GM21515 (cell line): ENCODE data around the gene SLC35F5.
"Not testable (repeated sequence)": the region's sequence is repeated elsewhere in the genome, so short reads cannot be mapped to it uniquely, and the experiment has no call there.

Experiments
- ATAC-seq: cut with Tn5 transposase; IDR thresholded peaks from one replicate; pipeline ENCODE4 v1.9.1; 2021; ENCODE audit not compliant: unreplicated experiment

SLC35F5 gene

DNA sequence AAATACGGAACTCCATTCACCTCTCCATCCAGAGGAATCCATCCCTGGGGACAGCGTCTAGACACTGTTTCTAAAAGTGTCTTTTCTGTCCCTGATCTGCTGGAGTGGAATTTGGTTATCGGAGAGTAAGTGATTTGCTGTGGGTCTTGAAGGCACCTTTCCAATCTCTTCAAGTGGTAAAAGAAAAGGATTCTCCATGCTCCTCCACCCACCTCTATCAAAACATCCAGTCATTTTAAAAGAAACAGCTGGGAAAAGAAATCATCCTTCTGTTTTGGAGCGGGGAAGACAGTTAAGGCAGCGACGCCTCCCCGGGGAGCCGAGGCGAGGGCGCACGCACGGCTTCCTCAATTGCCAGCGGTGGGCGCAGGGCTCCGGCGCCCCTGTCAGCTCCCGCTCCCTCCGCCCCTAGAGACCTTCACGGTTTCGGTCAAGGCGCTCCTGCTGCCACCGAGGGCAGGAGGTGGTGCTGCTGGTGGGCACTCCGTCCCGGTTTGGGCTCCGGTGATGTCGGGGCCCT is 547 bp downstream of the SLC35F5 start:
- ATAC-seq, result peak; percentile 40

DNA sequence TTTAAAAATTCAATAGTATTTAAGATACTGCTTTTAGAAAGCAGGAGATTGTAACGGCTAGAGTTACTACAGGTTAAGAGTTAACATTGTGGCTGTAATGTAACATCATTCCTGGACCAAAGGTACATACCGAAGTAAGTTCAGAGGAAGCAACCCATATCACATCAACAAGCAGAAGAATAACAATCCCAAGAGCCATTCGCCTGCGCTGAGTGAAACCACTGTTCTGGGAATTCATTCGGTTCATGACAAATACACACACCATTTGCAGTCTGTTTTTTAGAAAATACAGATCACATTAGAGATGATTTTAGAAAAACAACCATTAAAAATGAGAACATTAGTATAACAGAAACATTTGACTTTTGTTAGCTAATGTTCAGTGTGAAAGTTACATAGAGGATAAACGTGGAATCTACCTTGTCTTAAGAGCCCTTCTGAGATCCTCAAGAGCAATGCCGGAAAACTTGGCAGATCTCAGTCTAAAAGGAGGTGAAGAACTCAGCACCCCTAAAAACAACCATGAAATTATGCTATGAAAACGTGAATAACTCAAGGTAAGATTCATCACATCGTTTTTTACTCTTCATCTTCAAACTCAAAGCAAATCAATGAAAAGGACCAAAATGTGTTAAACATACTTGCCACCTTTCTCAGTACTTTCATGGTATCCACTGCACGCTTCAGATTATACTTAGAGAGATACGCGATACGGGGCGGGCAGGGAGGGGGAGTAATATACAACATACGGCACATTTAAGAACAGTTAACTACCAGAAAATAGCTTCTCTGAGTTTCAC is 1.2 kb downstream of the SLC35F5 start:
- ATAC-seq, result no peak

DNA sequence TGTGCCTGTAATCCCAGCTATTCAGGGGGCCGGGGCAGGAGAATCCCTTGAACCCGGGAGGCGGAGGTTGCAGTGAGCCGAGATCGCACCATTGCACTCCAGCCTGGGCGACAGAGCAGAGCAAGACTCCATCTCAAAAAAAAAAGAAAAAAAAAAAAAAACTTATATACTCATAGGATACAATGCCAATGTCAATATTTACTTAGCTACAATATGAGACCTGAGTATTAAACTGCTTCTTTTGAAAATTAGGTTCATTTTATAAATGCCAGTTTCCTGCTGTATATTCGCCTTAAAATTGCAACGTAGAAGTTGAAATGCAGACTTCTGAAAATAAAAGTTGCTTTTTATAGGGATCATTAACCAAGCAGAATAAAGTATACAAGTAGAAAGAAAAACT is 2.3 kb downstream of the SLC35F5 start:
- no peak for ATAC-seq

DNA sequence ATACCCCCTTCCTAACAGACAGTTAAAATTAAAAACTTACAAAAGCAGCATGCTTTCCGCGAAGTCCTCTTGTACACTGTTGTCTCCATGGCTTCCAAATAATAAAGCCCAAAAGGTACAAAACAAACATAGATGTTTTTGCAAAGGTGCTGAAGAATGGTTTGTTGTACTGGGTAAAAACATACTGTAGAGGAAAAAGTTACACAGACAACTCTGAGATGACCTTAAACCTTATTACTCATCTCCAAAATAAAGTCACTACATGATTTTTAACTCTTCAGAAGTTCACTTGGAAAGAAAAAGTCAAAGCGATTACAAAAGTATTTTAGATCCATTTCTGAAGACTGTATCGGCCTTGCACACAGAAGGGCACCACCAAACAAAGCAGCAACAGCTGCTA is 6.1 kb downstream of the SLC35F5 start:
- ATAC-seq, result no peak

DNA sequence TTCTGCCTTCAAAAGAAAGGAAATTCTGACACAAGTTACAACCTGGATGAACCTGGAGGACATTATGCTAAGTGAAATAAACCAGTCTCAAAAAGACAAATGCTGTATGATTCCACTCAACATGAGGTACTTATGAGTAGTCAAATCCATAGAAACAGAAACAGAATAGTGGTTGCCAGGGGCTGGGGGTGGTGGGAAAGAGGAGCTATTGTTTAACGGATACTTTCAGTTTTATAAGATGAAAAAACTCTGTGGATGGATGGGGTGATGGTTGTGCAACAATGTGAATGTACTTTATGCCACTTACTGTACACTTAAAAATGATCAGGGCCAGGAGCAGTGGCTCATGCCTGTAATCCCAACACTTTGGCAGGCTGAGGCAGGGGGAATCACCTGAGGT is 15.4 kb downstream of the SLC35F5 start:
- ATAC-seq, result no peak

DNA sequence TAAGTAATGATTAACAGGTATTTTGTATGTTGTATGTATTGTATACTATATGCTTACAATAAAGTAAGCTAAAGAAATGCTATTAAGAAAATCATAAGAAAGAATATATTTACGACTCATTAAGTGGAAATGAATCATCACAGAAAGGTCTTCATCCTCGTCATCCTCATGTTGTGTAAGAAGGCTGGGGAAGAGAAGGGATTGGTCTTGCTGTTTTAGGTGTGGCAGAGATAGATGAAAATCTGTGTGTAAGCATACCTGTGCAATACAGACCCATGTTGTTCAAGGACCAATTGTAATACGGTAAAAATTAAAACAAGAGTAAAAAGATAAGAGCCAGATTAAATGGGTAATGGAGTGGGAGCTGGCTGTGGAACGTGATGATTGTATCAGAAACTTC is 16.6 kb downstream of the SLC35F5 start:
- no peak for ATAC-seq

DNA sequence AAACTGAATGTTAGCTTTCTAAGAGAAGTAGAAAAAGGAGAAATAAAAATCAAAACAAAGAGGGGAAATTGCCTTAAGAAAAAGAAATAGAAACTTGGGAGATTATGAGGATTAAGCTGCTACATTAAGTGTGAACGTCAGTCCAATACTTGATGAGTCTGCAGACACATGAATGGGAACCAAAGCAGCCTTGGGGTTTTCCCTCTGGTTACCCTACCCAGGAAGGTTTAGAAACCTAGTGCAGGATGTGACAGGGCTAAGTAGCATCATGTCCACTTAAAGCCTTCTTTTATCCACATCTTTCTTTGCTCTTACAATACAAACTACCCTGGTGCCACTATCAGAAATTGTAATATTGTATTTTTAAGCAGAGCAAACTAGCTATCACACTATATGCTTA is 22.3 kb downstream of the SLC35F5 start:
- ATAC-seq, result peak; percentile 69

DNA sequence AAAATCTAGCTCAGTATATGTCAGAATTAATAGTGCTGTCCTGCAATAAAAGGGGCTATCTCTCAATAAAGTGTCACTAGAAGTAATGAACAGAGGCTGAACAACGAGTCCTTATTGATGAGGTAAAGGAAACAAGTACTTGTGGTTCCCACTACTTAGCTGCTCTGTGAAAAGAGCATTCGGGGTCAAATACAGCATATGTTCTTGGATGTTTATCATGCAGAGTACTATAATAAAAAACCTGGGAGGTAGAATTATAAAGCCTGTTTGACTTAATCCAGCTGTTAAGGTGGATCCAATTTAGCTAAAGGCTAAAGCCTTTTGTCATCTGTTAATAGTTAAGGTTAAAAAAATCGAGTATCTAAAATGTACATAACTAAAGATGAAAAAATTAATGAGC is 32.4 kb downstream of the SLC35F5 start:
- no peak for ATAC-seq

DNA sequence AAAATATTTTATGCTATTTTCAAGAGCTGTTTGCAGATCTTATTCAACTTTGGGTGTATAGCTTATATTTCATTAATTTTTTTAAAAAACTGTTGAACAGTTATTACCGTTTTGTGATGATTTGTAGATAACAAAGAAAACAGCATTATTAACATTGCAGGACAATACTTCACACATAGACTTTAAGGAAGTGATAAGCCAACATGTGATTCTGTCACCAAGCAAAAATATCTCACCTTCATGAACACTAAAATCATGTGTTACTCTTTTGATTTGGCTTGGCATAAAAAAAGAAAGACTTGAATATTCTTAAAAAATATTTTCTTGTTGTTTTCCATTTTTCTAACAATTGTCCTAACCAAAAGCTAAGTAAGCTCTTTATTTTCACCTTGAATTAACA is 33.0 kb downstream of the SLC35F5 start:
- no peak for ATAC-seq

DNA sequence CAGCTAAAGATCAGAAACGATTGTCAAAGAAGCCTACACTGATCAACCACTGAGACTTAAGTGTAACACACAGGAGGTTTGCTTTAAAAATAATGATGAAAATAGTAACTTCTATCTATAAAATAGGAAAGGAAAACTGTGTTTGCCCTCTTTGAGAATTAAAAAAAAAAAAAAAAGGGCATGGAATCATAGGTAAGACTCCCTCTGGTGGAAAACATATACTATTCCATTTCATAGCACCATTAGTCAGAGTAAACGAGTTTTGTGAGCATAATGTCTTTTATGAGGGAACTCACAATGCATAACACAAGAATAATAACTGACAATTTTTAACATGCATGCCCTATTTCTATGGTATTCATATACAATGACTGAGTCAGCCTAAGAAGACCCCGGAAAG is 36.3 kb downstream of the SLC35F5 start:
- ATAC-seq, result no peak

DNA sequence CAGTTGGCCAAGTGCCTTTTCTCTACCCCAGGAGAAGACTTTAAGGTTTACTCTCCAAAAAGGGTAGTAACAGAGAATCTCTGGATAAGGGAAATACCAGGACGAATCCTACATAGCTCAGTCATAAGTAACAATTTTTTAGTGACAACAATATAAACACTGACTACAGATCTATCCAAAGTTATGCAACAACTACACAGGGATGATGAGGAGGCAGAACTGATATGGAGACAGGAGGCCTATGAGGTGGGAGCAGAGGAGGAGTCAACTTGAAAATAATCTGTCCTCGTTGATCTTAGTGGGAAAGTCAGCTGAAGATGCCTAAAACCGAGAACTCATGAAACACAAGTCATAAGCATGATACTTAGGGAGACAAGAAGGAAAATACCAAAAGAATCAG is 40.2 kb downstream of the SLC35F5 start:
- no peak for ATAC-seq

DNA sequence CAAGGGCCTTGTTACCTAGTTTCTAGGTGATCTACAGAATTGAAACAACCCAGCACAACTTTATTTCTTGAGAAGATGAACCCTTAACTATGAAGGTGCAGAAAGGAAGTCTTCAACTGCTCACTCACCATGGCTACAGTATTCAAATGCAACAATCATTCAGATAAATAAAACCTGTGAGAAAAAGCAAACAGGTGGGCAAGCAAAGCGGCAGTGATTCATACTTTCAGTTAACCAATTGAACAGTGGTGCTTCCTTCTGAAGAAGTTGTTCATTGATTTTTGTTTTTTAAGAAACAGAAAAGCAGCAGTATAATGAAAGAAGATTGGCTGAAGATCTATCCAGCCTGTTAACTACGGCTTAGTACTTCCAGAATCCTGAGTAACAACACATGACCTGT is 43.5 kb downstream of the SLC35F5 start:
- ATAC-seq, result no peak

DNA sequence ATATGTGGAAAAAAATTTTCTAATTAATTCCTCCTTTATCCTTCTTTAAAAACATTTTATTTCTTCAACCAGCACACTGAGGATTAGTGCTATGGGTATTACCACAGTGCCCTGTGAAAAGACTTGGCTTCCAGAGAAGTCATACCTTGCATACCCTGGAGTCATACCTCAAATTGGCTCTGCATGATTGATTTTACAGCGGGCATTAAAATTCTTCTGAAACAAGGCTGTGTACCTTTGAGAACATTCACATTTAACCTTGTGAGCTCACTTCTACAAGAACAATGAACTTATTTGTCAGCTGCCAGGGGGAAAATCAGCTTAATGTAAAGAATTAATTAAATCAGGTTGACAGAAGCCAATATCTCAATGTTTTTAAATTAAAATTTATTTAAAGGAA is 44.6 kb downstream of the SLC35F5 start:
- ATAC-seq, result no peak

DNA sequence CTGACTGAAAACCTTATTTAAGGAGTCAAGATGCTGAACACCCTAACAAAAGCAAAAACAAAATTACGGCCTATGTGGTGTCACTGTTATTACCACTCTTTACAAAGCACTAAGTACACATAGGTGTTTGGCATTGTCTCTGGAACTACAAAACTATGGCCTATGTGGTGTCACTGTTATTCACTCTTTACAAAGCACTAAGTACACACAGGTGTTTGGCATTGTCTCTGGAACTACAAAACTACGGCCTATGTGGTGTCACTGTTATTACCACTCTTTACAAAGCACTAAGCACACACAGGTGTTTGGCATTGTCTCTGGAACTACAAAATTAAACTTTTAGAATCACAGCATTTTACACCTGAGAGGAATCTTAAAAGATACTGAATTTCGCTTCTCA is 47.4 kb downstream of the SLC35F5 start:
- ATAC-seq, result no peak

DNA sequence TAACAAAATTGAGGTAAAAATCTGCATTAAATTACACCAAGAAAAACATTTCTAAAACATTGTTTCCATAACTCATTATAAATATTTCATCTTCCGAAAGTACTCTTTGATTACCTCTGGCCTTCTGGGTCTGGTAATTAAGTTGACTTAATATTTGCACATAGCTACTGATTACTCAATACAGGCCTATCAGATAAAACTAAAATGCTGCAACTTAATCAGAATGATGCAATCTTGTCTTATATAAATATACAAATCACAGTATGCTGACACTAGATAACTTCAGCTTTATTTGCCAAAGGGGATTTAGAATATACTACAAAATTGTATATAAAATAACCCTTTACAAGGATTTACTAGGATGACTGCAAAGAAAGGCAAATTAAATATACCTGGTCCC is 49.3 kb downstream of the SLC35F5 start:
- no peak for ATAC-seq

DNA sequence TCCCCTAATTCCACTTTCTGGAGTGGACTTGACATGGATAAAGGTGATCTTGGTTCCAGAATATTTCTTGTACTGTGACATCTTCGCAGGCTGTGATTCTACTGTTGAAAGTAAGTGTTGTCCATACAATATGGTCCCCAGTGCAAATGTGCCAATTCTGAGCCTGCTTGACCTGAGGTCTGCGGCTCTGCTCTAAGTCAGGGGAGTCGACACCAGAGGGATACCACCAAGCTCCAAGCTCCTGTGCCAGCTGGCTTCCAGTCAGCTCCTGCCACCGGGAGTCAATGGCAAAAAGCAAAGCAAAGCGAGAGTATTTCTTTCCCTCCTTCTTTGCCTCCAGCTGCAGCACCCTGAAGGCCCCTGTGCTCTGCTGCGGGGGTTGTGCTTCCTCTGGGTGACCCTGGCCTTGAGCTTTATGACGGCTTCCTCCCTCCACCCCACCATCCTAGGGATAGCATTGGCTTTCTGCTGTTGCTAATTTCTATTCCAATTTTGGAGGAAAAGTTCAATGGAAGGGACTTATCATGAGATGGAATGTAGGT is 50.4 kb downstream of the SLC35F5 start:
- ATAC-seq, result no peak

DNA sequence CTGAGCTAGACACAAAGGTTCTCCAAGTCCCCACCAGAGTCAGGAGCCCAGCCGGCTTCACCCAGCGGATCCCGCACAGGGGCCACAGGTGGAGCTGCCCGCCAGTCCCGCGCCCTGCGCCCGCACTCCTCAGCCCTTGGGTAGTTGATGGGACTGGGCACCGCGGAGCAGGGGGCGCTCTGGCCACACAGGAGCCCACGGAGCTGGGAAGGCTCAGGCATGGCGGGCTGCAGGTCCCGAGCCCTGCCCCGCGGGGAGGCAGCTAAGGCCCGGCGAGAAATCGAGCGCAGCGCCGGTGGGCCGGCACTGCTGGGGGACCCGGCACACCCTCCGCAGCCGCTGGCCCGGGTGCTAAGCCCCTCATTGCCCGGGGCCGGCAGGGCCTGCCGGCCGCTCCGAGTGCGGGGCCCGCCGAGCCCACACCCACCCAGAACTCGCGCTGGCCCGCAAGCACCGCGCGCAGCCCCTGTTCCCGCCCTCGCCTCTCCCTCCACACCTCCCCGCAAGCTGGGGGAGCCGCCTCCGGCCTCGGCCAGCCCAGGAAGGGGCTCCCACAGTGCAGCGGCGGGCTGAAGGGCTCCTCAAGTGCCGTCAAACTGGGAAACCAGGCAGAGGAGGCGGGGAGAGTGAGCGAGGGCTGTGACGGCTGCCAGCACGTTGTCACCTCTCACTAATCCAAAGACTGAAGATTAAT is 52.0 kb downstream of the SLC35F5 start:
- not testable (repeated sequence) for ATAC-seq

DNA sequence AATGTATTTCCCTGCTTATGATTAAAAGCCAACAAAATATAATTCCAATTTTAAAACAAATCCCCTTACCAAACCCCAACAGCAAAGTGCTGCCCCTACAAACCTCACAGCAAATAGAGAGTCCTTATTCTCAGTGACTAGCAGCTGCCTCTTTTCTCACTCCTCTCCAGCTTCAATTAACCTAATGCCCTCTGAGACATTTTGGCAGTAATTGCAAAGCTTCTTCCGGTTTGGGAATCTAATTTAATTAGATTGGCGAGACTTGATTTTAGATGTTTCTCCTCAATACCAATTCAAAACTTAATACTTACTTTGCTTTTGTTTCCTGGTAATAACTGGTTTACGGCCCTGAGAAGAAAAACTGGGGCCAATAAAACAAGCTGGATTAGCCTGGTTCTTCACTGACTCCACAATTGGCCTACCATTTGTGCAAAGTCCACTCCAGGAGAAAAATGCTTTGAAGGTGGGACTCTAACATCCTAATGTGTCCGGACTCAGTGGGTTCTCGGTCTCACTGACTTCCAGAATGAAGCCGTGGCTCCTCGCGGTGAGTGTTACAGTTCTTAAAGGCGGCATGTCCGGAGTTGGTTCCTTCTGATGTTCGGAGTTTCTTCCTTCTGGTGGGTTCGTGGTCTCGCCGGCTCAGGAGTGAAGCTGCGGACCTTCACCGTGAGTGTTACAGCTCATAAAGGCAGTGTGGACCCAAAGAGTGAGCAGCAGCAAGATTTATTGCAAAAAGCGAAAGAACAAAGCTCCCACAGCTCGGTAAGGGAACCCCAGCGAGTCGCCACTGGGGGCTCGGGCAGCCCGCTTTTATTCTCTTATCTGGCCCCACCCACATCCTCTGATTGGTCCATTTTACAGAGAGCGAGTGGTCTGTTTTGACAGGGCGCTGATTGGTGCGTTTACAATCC is 52.8 kb downstream of the SLC35F5 start:
- ATAC-seq, result no peak

DNA sequence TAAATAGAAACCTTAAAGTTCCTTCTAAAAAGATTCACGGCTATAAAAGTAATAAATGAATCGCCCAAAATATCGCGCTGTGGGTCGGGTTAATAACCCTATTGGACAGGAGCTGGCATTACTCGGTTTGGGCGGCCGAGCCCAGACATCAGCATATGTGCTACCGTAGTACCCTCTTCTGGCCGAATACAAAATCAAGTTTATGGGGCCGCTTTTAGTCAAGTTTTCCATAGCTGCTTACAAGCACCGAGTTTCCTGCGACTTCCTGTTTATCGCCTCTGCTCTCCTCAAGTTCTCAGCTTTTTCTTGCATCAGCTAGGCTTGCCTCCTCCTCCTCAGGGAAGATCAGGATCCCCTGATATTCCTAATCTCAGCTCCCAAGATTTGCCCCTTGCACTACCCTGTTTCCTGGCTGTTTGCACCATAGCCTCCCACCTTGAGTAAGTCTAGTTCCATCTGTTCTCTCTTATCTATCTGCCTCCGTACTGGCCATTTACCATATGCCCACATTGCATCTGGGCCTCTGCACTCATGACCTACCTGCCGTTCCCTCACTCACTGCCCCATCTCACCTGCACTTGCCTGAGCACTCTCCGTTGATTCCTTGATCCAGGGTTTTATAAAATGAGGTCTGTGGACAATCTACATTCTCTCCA is 56.1 kb downstream of the SLC35F5 start:
- peak; percentile 85 for ATAC-seq

DNA sequence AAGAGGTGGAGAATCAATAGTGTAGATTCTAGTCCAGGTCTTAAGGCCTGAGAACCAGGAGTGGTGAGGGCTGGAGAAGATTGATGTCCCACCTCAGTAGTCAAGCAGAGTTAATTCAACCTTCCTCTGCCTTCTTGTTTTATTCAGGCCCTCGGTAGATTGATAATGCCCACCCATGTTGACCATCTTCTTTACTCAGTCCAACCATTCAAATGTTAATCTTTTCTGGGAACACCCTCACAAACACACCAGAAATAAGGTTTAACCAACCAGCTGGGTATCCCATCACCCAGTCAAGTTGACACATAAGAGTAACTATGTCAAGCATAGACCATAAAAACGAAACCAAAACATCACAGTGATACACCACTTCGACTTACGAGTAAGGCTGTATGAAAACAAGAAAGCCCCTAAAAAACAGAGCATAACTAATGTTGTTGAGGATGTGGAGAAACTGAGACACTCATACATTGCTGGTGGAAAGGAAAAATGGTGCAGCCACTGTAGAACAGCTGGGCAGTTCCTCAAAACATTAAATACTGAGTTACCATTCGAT is 57.5 kb downstream of the SLC35F5 start:
- ATAC-seq, result peak; percentile 69
